ENCODE measurements around the gene PKNOX2. TPM values are rescaled to one million over a fixed set of nuclear protein-coding genes. Genes with fewer than 3 reads are reported as not detected.

Gene PKNOX2
- total and polyA plus RNA-seq, 9 of the 15 experiments (the other 6 are each of a cell fraction or from before 2014, with no cell fraction given) = not detected

- H3K4me2 ChIP-seq (ENCODE audit: insufficient read depth, low read length) = no peak overlapping the region
- TF ChIP-seq KLF6 (CRISPR knock-in tag; IDR thresholded peaks at IDR 0.05; ENCODE audit: borderline replicate concordance) = no peak
- TF ChIP-seq RBM39 (optimal IDR thresholded peaks at IDR 0.05; ENCODE audit: low read depth, low read length) = no peak
- no peak for TF ChIP-seq BRD4 (IDR thresholded peaks at IDR 0.05)
- no peak for TF ChIP-seq NCOA1 (IDR thresholded peaks at IDR 0.05; ENCODE audit: low read depth)
- no peak for TF ChIP-seq RFX5 (IDR thresholded peaks at IDR 0.05; ENCODE audit: low read depth, low read length)
- no peak for TF ChIP-seq BRCA1 (IDR thresholded peaks at IDR 0.05)
- TF ChIP-seq BRCA1 (CRISPR knock-in tag; IDR thresholded peaks at IDR 0.05) = no peak
- no peak for TF ChIP-seq MAZ (CRISPR knock-in tag; conservative IDR thresholded peaks at IDR 0.05 in 1 of 2, IDR thresholded peaks at IDR 0.05 in 1 of 2)
- no peak for TF ChIP-seq NR3C1 (CRISPR knock-in tag; IDR thresholded peaks at IDR 0.05)
- TF ChIP-seq, protein P1, sequence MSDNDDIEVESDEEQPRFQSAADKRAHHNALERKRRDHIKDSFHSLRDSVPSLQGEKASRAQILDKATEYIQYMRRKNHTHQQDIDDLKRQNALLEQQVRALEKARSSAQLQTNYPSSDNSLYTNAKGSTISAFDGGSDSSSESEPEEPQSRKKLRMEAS (CRISPR knock-in tag; IDR thresholded peaks at IDR 0.05) = no peak
- no peak for TF ChIP-seq HNRNPK (IDR thresholded peaks at IDR 0.05; ENCODE audit: low read depth, low read length, poor library complexity, severe bottlenecking)
- no peak for TF ChIP-seq IRF1 (CRISPR knock-in tag; IDR thresholded peaks at IDR 0.05; ENCODE audit: borderline replicate concordance)
- TF ChIP-seq ZNF277 (CRISPR knock-in tag; IDR thresholded peaks at IDR 0.05; ENCODE audit: borderline replicate concordance) = no peak
- TF ChIP-seq, protein P2, sequence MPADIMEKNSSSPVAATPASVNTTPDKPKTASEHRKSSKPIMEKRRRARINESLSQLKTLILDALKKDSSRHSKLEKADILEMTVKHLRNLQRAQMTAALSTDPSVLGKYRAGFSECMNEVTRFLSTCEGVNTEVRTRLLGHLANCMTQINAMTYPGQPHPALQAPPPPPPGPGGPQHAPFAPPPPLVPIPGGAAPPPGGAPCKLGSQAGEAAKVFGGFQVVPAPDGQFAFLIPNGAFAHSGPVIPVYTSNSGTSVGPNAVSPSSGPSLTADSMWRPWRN (IDR thresholded peaks at IDR 0.05; ENCODE audit: low read depth) = no peak
- TF ChIP-seq NFE2L1 (tag; IDR thresholded peaks at IDR 0.05; ENCODE audit: borderline replicate concordance, low read depth) = no peak
- no peak for TF ChIP-seq CTBP1 (IDR thresholded peaks at IDR 0.05; ENCODE audit: borderline replicate concordance)
- no peak for TF ChIP-seq ZBED1 (IDR thresholded peaks at IDR 0.05)
- no peak for TF ChIP-seq HDAC6 (IDR thresholded peaks at IDR 0.05; ENCODE audit: low read depth, low read length)
- WGBS (ENCODE audit: insufficient coverage, low coverage, missing lambda C conversion rate) = 0% methylated on average over 1 of the region's 4 CpGs
- H4K20me1 ChIP-seq (replicated peaks; ENCODE audit: control insufficient read depth, insufficient read depth, low read length) = no peaks in the 10 kb centered on the region
- BruUV-seq (replicated peaks) = no TSS peak
- no peaks in the 10 kb centered on the region for H3K9me3 ChIP-seq (replicated peaks; ENCODE audit: control insufficient read depth, insufficient read depth, low read depth, low read length)
- in situ Hi-C loops (cut with MboI) = no loop called here
- CTCF ChIA-PET (ENCODE audit: low intra/inter-chr PET ratio) = no interaction called here
- ATAC-seq (no peak), FAIRE-seq (no peak), DNase-seq (ENCODE audit: extremely low read depth in 1 of 4, low spot score in 3 of 4) (no peak)
- H3K27me3 ChIP-seq (ENCODE audit: control insufficient read depth in 2 of 2, insufficient read depth in 2 of 2, low read length in 2 of 2) = peaks cover 23 to 63% of the 10 kb centered on the region in 2 experiments
- POLR2A ChIA-PET = interaction anchor here (0.9 kb wide), 1 partner anchor 18 kb away, joined by 3 read pairs; no protein-coding TSS in a partner anchor
- no peak overlapping the region for H3K4me3 ChIP-seq
- no peak overlapping the region for H3K27ac ChIP-seq (ENCODE audit: extremely low read depth, low read depth, low read length)
- no peak overlapping the region for H2AFZ ChIP-seq (ENCODE audit: low read depth, low read length)
- no peaks in the 10 kb centered on the region for H3K79me2 ChIP-seq (ENCODE audit: control insufficient read depth, insufficient read depth, low read length)
- H3K4me1 ChIP-seq (replicated peaks in 1 of 2; ENCODE audit: control insufficient read depth in 2 of 2, insufficient read depth in 2 of 2, low read length in 2 of 2) = no peaks in the 10 kb centered on the region
- no peaks in the 10 kb centered on the region for H3K36me3 ChIP-seq (ENCODE audit: control insufficient read depth, insufficient read depth, low read length)
- intact Hi-C loops (cut with micrococcal nuclease) = no loop called here
- H3K9ac ChIP-seq (ENCODE audit: insufficient read depth in 1 of 2, low read depth in 2 of 2, low read length in 2 of 2) = no peak overlapping the region
- no peaks in the 10 kb centered on the region for H3K9me1 ChIP-seq (ENCODE audit: control insufficient read depth, insufficient read depth, low read length)
Measured at GRCh38 chr11:125222494-125222893, 57.9 kb downstream of the PKNOX2 start.
